ENCODE data around the gene WIPI1.

Gene WIPI1

DNA sequence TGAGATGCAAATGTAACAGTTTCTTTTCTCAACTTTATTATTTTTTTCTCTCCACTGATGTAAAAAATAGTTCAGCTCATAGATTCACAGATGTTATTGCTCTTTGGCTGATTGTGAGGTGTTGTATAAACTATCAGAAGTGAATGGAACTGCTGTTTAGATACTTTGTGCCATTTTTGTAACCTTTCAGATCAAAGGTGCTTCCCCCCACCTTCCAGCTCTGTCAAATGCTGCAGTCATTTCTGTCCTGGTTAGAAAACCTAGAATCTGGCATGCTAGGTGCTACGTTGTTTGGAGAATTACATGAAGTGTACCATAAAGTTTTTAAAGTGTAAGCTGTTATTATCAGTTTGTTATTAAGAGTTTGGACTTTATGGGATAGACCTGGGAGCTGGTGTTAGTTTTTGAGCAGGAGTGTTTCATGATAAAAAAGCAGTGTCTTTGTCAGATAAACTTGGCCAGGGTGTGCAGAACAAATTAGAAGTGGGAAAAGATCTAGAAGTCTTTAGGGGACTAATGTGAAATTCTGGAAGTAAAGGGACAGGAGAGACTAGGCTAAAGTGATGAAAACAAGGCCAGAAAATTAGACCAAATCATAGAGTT is 1.8 kb upstream of the WIPI1 start:
- no peak for DNase-seq

GRCh38 chr17:68458260-68459036 is 1.2 kb upstream of the WIPI1 start:
- no peak for DNase-seq

DNA sequence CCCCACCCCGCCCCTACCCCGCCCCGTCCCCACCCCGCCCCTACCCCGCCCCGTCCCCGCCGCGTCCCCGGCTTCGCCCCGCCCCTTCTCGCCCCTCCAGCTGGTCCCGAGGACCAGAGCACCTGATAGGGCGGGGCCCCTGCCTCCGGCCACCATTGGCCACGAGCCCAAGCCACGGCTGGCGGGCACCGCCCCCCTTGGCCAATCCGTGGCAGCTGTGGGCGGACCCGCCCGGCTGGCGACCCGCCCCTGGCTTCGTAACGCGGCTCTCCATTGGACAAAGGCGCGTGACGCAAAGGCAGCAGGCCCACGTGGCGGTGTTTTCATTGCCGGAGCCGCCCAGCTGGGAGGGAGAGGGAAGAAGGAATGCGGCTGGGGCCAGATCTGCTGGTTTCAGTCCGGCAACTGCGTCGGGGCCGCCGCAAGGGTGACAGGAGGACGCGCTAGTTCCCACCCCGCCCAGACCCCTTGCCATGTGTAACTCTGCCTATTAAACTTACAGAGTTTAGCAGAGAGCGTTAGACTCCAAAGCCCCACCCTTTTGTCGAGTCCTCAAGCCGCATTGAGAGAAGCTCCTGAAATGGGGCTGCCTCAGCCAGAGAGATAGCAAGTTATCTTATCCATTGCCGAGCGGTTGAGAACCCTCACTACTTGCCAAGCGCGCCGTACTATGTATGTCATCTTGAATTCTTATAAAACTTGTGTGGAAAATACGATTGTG is 403 bp upstream of the WIPI1 start:
- DNase-seq = peak; percentile 98

- DNase-seq = no peak
Observed at GRCh38 chr17:68456339-68457167, 743 bp downstream of the WIPI1 start.

- no peak for DNase-seq
Observed at GRCh38 chr17:68455901-68456338, 1.4 kb downstream of the WIPI1 start.

DNA sequence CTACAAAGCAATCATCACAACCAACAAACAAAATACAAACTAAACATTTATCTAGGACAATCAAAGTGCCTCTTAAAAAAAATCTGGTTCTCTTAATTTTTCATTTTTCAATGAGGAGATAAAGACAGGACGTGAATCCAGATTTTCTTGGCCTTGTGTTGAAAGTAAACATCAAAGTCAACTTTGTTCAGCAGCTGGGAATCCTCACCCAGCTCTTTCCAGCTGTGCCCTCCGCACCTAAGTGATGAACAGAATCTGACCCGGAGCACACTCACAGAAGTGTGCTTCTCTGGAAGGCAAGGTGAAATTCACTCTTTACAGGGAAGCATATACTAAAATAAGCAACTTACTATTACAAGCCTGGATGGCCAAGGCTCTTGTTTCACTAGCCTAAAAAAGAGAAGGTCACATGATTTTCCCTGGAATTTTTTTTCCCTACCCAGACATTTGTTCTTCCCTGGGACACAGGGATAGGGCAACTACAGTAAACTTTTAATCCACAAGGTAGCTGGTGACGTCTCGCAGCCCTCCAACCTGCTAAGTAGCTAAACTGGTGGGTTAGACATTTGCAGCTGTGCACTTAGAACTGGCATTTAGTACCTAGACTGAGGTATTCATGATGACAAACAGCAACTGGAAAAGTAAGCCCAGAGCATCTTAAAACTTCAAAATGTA is 3.2 kb downstream of the WIPI1 start:
- no peak for DNase-seq

DNA sequence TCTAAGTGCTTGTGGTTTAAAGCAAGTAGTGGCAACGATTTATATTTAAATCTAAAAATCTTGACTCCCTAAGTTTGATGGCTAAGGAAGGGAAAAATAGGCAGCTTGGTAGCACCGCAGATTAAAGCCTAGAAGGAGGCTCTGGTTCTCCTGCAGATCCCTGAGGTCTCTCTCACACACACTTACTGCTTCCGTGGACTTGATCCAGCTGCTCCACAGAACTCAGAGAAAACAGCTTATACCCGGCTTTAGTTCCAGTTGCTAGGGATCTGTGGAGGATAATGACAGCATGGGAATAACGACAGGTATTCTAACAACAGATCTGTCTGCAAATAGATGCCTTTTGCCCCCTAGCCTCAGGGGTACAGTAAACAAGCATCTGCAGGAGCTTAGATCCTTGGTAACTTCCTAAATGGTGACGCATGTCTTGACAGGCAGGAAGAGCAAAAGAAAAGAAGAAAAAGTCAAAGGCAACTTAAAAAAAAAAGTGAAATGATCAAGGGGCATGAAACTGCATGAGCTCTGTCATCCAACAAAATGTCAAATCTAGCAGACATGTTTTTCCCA is 4.5 kb downstream of the WIPI1 start:
- DNase-seq = no peak

DNA sequence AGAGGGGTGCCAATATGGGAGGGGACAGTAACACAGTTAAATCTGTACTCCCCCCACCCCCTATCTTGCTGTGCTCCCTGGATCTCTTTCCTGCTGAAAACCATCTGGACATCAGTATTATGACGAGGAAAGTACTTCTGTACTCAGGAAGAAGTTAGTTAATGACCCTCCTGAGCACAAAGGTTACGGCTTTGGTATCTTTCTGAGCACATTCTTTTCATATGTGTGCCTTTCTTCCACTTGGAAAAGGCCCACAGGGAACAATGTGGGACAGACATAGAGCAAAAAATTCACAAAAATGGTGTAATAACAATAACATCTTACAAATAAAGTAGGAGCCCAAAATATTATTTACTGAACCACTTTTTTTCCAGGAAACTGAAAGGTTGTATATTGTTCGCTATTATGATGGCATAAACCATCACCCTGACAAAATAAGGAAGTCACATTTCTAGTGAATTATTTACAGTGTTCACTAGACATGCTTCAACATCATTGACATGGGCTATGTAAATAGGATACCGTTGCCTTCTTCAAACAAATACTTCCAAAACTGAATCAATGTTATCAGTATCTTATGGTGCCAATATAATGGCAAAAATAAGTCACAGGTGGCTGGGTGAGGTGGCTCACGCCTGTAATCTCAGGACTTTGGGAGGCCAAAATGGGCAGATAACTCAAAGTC is 5.5 kb downstream of the WIPI1 start:
- DNase-seq = no peak

DNA sequence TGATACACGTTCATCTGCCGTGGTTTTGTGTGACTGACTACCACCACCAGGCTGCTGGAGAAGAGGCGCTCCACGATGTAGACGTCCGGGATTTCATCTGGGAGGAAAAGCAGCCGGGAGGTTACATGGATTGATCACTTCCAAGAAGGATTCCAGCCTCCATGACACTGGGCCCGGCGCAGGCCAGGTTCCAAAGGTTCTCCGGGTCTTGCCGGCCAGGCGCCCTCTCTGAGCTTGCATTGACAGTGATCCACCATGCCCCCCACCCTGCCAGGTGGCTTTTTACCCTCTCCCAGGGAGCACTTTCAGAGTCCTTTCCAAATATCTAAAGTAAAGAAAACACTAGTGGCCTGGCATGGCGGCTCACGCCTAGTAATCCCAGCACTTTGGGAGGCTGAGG is 6.5 kb downstream of the WIPI1 start:
- DNase-seq = no peak

DNA sequence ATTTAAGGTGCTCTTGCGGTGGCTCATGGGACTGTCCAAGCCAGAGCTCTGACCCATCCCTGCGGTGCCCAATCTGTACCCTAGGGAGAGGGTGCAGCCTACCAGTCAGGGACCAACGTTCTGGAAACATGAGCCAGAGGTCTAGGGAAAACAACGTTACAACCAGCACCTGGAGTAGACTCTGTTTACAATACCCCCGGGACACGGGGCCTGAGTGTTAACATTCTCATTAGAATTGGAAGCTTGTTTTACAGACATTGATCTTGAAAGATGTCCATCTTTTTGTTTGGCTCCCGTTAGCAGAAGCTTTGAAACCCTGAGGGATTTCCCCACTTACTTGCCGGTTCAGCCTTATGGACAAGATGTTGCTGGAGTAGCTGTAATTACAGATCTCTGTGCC is 6.9 kb downstream of the WIPI1 start:
- no peak for DNase-seq

DNA sequence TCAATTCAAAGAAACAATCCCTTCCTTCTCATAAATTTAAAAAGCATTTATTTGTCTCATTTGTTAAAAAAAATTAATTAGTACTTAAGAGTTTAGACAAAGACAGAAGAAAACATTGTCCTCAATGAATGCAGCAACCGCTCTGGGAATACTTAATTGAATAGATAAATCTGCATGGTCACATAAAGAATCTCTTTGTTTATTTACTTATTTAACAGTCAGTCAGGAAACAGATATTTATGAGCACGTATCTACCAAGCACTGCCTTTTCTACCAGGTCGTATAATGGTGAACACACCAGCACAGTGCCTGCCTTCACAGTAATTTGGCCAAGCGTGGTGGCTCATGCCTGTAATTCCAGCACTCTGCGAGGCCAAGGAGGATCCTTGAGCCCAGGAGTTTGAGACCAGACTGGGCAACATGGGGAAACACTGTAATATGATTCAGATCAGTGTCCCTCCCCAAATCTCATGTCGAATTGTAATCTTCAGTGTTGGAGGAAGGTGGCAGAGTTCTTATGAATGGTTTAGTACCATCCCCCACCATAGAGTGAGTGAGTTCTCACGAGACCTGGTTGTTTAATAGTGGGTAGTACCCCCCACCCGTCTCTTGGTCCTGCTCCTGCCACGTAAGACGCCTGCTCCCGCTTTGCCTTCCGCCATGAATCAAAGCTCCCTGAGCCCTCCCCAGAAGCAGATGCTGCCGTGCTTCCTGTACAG is 8.1 kb downstream of the WIPI1 start:
- DNase-seq = no peak

DNA sequence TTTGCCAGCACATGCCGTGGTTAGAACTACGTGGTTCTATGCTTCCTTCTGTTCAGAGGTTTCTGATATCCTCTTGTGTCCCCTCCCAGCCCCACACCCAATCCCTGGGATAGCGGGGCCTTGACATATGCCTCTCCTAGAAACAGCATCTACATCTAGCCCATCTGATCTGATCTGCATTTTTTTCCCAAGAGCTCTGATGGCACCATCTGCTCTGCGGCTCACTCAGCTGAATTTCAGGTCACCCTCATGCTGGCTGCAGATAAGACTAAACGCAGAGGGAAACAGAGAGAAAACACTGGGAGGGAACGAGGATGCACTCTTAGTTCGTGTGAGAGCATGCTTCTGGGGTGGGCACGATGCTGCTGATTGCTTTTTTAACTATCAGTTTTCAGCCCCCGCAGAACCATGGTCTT is 10.7 kb downstream of the WIPI1 start:
- DNase-seq = no peak

DNA sequence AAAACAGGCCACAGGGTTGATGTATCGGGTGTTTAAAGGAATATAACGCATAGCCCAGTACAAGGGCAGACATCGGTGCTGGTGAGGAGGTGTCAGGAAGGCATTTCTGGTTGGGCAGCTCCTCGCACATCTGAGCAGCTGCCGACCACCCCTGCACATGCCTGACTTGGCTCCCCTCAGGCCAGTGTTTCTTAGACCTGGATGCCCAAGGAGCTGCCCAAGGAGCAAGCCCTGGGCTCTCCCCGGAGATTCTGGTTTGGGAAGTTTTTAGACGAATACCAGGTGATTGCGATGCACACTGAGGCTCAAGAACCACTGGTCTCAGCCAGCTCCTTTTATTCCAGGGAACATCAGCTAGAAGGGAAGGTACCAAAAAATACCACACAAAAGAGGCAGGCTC is 11.6 kb downstream of the WIPI1 start:
- DNase-seq = no peak

GRCh38 chr17:68443972-68444464 is 13.3 kb downstream of the WIPI1 start:
- DNase-seq = no peak

- no peak for DNase-seq
Observed at GRCh38 chr17:68441070-68441770, 16.1 kb downstream of the WIPI1 start.

- no peak for DNase-seq
Observed at GRCh38 chr17:68440526-68440925, 16.8 kb downstream of the WIPI1 start.

DNA sequence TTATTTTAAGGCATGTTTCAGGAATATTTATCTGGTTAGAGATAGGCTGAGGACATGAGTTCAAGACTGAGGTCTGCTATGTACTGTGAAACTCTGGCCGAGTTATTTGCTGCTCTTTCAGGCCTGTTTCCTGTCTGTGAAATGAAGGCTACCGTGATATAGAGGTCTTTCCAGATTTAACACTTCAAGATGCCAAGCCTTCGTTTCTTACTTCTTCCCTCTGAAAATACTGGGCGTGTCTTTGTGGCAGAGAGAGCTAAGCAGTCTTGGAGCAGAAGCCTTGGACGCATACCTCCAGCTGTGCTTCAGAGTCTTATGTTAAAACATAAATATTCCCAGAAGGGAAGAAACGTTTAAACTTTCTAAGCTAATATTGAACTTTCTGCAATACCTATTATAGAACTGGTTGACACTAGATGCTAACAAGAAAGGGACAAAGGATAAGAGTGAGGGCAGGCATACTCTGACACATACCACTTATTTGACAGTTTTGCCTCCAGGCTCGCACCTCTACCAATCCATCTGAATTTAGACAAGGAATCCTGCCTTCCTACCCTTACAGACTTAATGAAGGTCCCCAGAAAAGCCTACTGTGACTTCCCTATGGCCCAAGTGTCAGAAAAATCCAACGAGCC is 17.5 kb downstream of the WIPI1 start:
- no peak for DNase-seq

- DNase-seq = peak; percentile 45
Observed at GRCh38 chr17:68437979-68438822, 19.1 kb downstream of the WIPI1 start.

All from activated gamma-delta T cell treated with Interleukin-2 at 50 U/mL for 16 hours (primary cell).